Parathyroid adenoma (tissue), 2 donors: ENCODE data around the gene MTFP1.

ENCODE experiments used
- H2AFZ ChIP-seq: fragments of 300-600 bp; sonication (generic); one replicate; pipeline ENCODE4 v1.7.0; 2017; ENCODE audit warnings: antibody characterized with exemption, mild to moderate bottlenecking
- H3K27ac ChIP-seq: fragments of 300-600 bp; sonication (generic); one replicate; pipeline ENCODE4 v1.7.0; 2017
- H3K27me3 ChIP-seq: fragments of 300-600 bp; sonication (generic); one replicate; pipeline ENCODE4 v1.7.0; 2017; ENCODE audit warnings: low read length; ENCODE audit not compliant: control insufficient read depth, insufficient read depth
- H3K36me3 ChIP-seq: fragments of 300-600 bp; sonication (generic); one replicate; pipeline ENCODE4 v1.7.0; 2017; ENCODE audit warnings: low read length; ENCODE audit not compliant: control insufficient read depth, insufficient read depth
- H3K4me1 ChIP-seq: fragments of 300-600 bp; sonication (generic); one replicate; pipeline ENCODE4 v1.7.0; 2017; ENCODE audit warnings: control low read depth
- H3K4me2 ChIP-seq: fragments of 300-600 bp; sonication (generic); one replicate; pipeline ENCODE4 v1.7.0; 2017; ENCODE audit warnings: low read length
- H3K4me3 ChIP-seq: fragments of 300-600 bp; sonication (generic); one replicate; pipeline ENCODE4 v1.7.0; 2017; ENCODE audit warnings: low read depth, low read length
- H3K79me2 ChIP-seq: fragments of 300-600 bp; sonication (generic); one replicate; pipeline ENCODE4 v1.7.0; 2017; ENCODE audit warnings: control low read depth
- H3K9ac ChIP-seq: fragments of 300-600 bp; sonication (generic); one replicate; pipeline ENCODE4 v1.7.0; 2017; ENCODE audit warnings: mild to moderate bottlenecking
- H3K9me3 ChIP-seq: fragments of 300-600 bp; sonication (generic); one replicate; pipeline ENCODE4 v1.7.0; 2017; ENCODE audit warnings: low read length; ENCODE audit not compliant: control insufficient read depth
- CTCF ChIP-seq: fragments of 300-600 bp; sonication (generic); IDR thresholded peaks from one replicate; pipeline ENCODE4 v1.7.0; 2017; ENCODE audit warnings: antibody characterized with exemption, mild to moderate bottlenecking
- donor health status: primary hyperparathyroidism.

Gene MTFP1

GRCh38 chr22:30392661-30393321, 32.8 kb upstream of the MTFP1 start:
- TF ChIP-seq CTCF: no peak
- Histone ChIP-seq H3K4me2 (no peak overlapping the region), H3K4me1 (peaks cover 3% of the 10 kb centered on the region), H3K27me3 (no peaks in the 10 kb centered on the region), H3K4me3 (no peak overlapping the region), H3K79me2 (peaks cover 2% of the 10 kb centered on the region), H3K36me3 (no peaks in the 10 kb centered on the region), H3K9ac (no peak overlapping the region), H3K27ac (no peak overlapping the region), H3K9me3 (no peaks in the 10 kb centered on the region), H2AFZ (no peak overlapping the region)

GRCh38 chr22:30393322-30393680, 32.3 kb upstream of the MTFP1 start:
- Histone ChIP-seq H3K4me1 (peaks cover 3% of the 10 kb centered on the region), H3K4me2 (no peak overlapping the region), H3K36me3 (no peaks in the 10 kb centered on the region), H3K9me3 (no peaks in the 10 kb centered on the region), H2AFZ (no peak overlapping the region), H3K9ac (no peak overlapping the region), H3K27ac (no peak overlapping the region), H3K79me2 (peaks cover 2% of the 10 kb centered on the region), H3K27me3 (no peaks in the 10 kb centered on the region), H3K4me3 (no peak overlapping the region)
- TF ChIP-seq CTCF: no peak

- Histone ChIP-seq H2AFZ (no peak overlapping the region), H3K79me2 (peaks cover 2% of the 10 kb centered on the region), H3K4me1 (peaks cover 3% of the 10 kb centered on the region), H3K9me3 (no peaks in the 10 kb centered on the region), H3K27ac (no peak overlapping the region), H3K27me3 (no peaks in the 10 kb centered on the region), H3K4me3 (no peak overlapping the region), H3K36me3 (no peaks in the 10 kb centered on the region), H3K4me2 (no peak overlapping the region), H3K9ac (no peak overlapping the region)
- TF ChIP-seq CTCF: no peak
These were observed 31.7 kb upstream of the MTFP1 start for GRCh38 chr22:30393885-30394284.

GRCh38 chr22:30396871-30397655, 28.5 kb upstream of the MTFP1 start, which contains the start of gene SEC14L2:
Gene SEC14L2, plus strand, starts transcription at chr22:30397018. Its CDS starts 99 bp downstream, at chr22:30397117.
- Histone ChIP-seq H3K27me3 (no peaks in the 10 kb centered on the region), H3K9me3 (no peaks in the 10 kb centered on the region), H3K4me1 (no peaks in the 10 kb centered on the region), H3K36me3 (no peaks in the 10 kb centered on the region), H3K4me3 (peak within 1 kb of the TSS; percentile 70), H3K79me2 (peaks cover 2% of the 10 kb centered on the region), H3K27ac (no peak within 1 kb of the TSS), H3K4me2 (peak within 1 kb of the TSS; percentile 64), H3K9ac (peak within 1 kb of the TSS; percentile 4), H2AFZ (peak within 1 kb of the TSS; percentile 86)
- TF ChIP-seq CTCF: no peak
